Amniotic stem cell (primary cell): ENCODE measurements around the gene EHD2.
"Not testable (repeated sequence)": the region's sequence is repeated elsewhere in the genome, so short reads cannot be mapped to it uniquely, and the experiment has no call there.

Experiments used
- DNase-seq: peaks from one replicate; lab custom pipeline; 2025; lab: John Stamatoyannopoulos, UW

The EHD2 gene

GRCh38 chr19:47716270-47716937 is 3.2 kb downstream of the EHD2 start:
- DNase-seq = no peak

- not testable (repeated sequence) for DNase-seq
Measured at GRCh38 chr19:47718415-47719046, 5.3 kb downstream of the EHD2 start.

- DNase-seq = peak; percentile 95
Measured at GRCh38 chr19:47719047-47719859, 6.0 kb downstream of the EHD2 start.

- no peak for DNase-seq
Measured at GRCh38 chr19:47720669-47721422, 7.6 kb downstream of the EHD2 start.

- peak; percentile 53 for DNase-seq
Measured at GRCh38 chr19:47723581-47723940, 10.3 kb downstream of the EHD2 start.

- DNase-seq = no peak
Measured at GRCh38 chr19:47725759-47726401, 12.7 kb downstream of the EHD2 start.

GRCh38 chr19:47726467-47726866 is 13.2 kb downstream of the EHD2 start:
- DNase-seq = no peak

- not testable (repeated sequence) for DNase-seq
Measured at GRCh38 chr19:47728295-47728694, 15.1 kb downstream of the EHD2 start.

GRCh38 chr19:47729468-47729798 is 16.2 kb downstream of the EHD2 start:
- peak; percentile 39 for DNase-seq

- DNase-seq = no peak
Measured at GRCh38 chr19:47729799-47730520, 16.7 kb downstream of the EHD2 start.

- no peak for DNase-seq
Measured at GRCh38 chr19:47730521-47730889, 17.3 kb downstream of the EHD2 start.

- DNase-seq = no peak
Measured at GRCh38 chr19:47730910-47731309, 17.7 kb downstream of the EHD2 start.

GRCh38 chr19:47735131-47735530 is 21.9 kb downstream of the EHD2 start:
- no peak for DNase-seq

GRCh38 chr19:47740866-47741519 is 27.8 kb downstream of the EHD2 start:
- no peak for DNase-seq

GRCh38 chr19:47741544-47742140 is 28.4 kb downstream of the EHD2 start:
- DNase-seq = no peak

- DNase-seq = no peak
Measured at GRCh38 chr19:47742634-47743033, 29.4 kb downstream of the EHD2 start.

- peak; percentile 84 for DNase-seq
Measured at GRCh38 chr19:47745010-47745901, 32.0 kb downstream of the EHD2 start, which contains the start of gene NOP53. Gene NOP53, plus strand, starts transcription at chr19:47745546. Its CDS starts 14 bp downstream, at chr19:47745560.

- not testable (repeated sequence) for DNase-seq
Measured at GRCh38 chr19:47746129-47746528, 32.9 kb downstream of the EHD2 start.

GRCh38 chr19:47749326-47749725 is 36.1 kb downstream of the EHD2 start:
- DNase-seq = no peak
